HG03175 (cell line): Measurements from ENCODE around the gene SIRPB1.
"Not testable (repeated sequence)": the region's sequence is repeated elsewhere in the genome, so short reads cannot be mapped to it uniquely, and the experiment has no call there.

Experiments
- ATAC-seq: cut with Tn5 transposase; IDR thresholded peaks from one replicate; pipeline ENCODE4 v1.9.1; 2021; ENCODE audit warnings: mild to moderate bottlenecking, moderate library complexity; ENCODE audit not compliant: unreplicated experiment

Gene SIRPB1

DNA sequence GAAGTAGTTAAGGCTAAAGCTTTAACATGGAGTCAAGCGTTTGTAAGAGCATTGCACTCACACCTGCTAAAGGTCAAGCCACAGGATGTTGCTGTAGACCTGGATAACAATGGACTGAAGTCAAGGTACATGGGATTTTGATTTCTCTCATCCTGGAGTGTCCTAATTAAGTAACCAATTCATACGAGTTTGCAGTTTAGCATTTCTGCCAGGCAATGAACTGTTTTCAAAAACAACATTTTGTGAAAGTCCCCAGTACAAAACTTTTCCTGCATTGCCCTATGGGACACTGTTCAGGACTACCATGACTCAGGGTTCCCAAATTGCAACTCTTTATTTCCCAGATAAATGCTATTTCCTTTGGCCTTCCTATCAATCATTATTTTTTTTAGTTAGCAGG is 17.4 kb upstream of the SIRPB1 start:
- no peak for ATAC-seq

DNA sequence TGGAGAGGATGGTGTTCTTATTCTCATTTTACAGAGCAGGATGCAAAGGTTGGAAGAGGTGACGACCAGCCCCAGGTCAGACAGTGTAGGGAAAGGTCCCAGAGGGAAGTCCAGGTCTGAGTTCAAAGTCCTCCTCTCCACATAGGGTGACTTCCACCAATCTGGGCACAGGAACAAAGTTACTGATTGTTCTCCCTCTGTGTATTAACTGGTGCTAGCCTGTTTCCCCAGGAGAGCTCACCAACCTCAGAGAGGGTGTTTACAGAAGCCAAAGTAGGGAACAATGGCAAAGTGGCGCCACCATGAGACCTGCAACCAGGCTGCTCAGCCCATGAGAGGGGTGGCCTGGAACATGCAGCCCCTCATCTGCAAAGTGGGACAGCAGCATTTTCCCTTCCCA is 16.8 kb upstream of the SIRPB1 start:
- no peak for ATAC-seq

DNA sequence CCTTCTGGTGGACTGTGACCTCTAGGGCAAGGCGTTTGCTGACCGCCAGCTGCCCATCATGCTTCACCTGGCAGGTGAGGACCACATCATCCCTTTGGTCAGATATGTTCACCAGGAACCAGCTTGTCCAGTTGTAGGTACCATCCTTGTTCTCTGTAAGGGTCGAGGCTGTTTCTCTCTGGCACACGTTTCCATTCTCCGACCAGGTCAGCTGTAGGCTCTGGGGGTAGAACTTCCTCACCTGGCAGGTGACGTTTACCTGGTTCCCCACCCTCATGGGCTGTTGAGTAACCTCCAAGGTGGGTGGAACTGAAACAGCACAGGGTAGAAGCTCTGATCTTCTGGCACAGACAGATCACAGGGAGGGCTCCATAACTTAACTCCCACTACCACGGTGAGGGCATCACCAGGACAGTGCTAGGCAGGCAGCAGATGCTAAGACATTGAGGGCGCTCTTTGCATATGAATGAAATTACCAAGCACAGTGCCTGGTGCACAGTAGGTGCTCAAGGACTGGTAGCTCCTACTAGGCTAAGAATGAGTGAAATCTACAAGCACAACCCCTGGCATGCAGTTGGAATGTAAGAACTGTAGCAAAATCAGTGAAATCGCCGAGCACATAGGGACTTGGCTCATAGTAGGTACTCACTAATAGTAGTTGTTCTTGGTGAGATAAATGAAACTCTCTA is 15.6 kb upstream of the SIRPB1 start:
- ATAC-seq = no peak

DNA sequence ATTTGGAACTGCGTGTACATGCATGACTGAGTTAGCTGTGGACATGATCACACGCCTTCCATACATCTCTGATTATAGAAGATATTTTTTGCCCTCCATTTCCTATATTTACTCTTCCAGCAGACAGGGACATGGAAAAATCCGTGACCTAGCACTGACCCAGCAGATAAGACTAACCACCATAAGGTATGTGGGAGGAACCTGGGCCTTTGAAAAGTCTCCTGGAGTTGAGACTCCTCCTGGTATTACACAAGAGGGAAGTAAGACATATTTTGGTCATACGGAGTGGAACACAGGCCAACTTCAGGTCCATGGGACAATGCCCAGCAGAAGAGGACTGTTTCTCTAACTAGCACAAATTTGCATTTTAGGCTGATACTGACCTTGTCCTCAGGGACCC is 13.7 kb upstream of the SIRPB1 start:
- ATAC-seq = no peak

DNA sequence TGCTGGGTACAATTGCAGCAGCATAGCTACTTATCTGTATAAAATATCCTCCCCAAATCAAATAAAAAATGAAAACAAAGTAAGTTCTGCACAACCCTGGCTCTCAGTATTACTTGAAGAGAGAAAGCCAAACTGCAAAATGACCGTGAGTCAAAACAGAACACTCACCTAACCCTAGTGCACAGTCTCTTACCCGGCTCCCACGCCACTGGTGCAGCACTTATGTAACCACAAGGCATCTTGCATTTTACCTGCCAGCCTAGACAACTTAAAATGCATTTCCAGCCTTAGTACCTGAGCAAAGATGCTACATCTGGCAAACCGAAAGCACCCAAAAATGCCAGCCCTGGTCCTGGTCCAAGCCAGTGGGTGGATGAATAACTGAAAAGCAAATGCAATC is 12.4 kb upstream of the SIRPB1 start:
- ATAC-seq = no peak

GRCh38 chr20:1631309-1632151 is 11.7 kb upstream of the SIRPB1 start:
- ATAC-seq = no peak

DNA sequence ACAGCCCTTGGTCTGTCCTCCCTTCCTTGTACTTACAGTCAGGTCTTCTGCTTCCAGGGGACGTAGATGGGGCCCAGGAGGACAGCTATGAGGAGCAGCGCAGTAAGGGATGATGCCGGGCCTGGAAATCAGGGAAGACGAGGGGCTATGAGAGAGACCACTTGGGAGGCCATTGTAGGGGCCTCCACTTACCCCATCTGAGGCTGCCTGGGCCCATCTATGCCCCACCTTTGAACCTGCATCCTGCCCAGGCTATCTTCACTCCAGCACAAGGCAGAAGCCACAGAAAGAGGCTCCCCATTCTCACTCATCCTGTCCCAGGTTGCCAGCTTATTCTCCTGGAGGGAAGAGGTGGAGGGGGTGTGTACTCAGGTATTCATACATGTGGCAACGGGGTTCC is 10.4 kb upstream of the SIRPB1 start:
- ATAC-seq = no peak

DNA sequence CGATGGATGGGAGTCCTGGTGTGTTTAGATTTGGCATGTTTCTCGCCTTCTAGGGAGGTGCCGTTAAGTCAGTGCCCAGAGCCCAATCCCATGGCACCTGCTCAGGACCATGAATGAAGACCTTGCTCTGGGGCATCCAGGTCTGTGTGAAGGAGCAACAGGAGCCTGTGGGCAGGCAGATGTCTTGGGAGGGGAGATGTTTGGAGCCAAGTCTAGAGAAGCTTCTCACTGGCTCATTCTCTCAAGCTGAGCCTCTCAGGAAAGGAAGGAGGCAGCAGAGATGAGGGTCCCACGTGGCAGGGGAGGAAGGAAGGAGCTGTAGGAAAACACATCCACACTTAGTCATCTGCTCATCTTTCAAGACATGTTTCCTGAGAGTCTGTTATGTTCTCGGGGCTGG is 9.5 kb upstream of the SIRPB1 start:
- ATAC-seq = no peak

DNA sequence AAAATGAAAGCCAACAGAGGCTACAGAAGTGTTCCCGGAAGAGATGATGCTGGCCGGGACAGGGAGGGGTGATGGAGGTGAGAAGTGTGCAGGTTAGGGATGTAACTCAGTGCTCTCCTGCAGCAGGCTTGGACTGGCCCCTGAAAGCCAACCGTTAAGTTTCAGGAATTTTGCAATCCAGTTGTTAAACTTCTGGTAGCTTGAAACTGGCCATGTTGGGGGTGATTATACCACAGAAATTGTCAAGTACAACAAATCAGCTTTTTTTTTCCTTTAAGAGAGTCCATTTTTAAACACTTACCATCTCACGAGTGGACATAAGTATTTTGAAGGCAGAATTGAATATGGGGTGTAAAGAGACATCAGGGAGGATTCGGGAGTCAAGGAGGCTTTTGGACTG is 8.8 kb upstream of the SIRPB1 start:
- ATAC-seq = no peak

- ATAC-seq = no peak
These were observed 7.4 kb upstream of the SIRPB1 start for GRCh38 chr20:1627200-1627550.

- no peak for ATAC-seq
These were observed 6.9 kb upstream of the SIRPB1 start for GRCh38 chr20:1626528-1627199.

DNA sequence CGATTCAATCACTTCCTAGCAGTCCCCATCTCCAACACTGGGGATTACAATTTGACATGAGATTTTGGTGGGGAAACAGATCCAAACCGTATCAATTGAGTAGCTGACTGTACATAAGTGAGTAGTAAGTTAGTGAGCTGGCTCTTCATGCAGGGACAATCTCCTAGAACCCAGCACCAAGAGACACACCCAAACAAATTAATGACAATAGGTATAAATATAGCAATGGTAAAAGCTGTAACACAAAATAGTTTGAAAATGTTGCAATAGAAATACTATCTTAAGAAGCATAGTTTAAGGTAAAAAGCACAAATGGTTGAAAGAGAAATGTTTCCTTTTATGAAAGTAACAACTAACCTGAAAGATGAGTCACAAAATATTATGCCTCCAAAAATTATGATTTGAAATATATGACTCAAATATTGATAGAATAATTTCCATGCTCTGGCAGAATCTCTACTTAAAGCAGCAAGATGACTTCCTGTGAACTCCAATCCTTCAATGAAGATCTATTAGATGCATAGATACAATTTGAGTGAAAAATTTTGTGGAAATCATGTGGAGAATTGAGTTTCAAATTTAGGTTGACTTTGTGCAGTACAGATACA is 5.4 kb upstream of the SIRPB1 start:
- no peak for ATAC-seq

- ATAC-seq = no peak
These were observed 3.8 kb upstream of the SIRPB1 start for GRCh38 chr20:1623501-1624205.

- peak; percentile 53 for ATAC-seq
These were observed 2.6 kb upstream of the SIRPB1 start for GRCh38 chr20:1622450-1622849.

DNA sequence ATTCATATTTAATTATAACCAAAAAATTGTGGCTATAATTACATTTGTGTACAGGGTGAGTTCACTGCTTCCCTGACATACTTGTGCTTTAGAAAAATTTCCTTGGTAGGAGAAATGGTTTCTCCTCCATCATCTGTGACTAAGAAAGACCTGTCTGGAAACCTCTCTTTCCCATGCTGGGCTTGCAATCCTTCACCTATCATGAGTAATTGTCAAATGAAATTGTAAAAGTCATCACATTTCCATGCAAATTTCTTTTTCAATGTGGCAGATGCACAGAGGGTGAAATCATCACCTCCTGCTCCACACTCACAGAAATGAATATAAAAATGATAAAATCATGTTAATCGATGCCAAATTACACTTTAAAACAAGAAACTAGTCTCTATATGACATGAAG is 1.5 kb upstream of the SIRPB1 start:
- no peak for ATAC-seq

DNA sequence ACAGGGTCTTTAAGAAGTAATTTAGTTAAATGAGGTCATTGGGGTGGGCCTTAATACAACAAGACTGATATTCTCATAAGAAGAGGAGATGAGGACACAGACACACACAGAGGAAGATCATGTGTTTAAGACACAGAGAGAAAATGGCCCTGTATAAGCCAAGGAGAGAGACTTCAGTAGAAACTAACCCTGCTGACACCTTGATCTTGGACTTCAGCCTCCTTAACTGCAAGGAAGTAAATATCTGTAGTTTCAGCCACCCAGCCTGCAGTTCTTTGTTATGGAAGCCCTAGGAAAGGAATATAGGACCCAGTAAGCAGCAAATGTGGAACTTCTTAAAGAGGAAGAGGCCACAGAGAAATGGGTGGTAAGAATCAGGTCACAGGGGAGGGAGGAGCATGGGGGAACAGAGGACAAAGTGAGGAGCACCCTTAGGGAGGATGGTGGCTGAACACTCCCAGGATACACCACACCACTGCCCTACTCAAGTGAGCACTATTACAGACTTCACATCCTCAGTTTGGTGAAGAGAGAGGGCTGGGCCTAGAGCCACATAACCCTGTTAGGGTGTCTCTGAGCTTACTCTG is 762 bp downstream of the SIRPB1 start:
- ATAC-seq = no peak

- ATAC-seq = no peak
These were observed 1.3 kb downstream of the SIRPB1 start for GRCh38 chr20:1618479-1618878.

DNA sequence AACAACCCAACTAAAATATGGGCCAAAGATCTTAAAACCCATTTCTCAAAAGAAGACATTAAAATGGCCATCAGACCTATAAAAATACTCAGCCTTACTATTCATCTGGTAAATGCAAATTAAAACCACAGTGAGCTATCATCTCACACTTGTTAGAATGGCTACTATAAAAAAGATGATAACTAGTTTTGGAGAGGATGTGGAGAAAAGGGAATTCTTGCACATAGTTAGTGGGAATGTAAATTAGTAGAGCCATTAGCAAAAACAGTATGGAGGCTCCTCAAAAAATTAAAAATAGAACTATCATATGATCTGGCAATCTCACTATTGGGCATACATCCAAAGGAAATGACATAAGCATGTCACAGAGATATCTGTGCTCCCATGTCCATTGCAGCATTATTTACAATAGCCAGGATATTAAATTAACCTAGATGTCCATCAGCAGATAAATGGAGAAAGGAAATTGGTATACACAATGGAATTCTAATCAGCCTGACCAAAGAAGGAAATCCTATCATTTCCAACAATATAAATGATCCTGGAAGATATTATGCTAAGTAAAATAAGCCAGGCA is 2.9 kb downstream of the SIRPB1 start:
- no peak for ATAC-seq

- ATAC-seq = not testable (repeated sequence)
These were observed 9.4 kb downstream of the SIRPB1 start for GRCh38 chr20:1610404-1610803.

DNA sequence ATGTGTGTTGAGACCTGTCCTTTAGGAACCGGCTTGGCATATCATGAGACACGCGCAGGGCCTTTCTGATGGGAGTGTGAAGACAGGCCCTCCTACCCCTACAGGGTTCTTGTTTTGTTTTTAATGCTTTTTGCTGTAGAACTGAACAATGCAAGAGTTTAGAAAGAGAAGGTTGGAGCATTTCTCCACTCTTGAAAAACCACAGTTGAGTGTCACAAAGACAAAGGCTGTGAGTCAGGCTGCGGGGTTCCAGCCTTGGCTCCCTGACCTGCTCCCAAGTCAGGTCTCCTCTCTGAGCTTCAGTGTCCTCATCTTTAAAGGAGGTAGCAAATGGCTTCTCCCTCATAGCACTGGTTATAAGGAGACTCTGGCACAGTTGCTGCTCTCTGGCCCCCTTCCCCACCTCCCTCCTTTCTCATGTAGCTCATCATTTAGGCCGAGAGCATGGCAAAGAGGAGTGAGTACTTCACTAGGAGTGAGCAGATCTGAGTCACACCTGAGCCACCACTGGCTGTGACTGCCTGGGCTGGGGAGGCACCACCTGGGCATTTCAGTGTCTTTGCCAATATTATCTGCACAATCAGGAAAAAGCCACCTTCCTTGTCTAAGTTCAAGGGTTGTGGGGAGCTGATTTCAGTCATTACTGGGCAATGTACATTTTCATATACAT is 11.0 kb downstream of the SIRPB1 start:
- not testable (repeated sequence) for ATAC-seq
